K562 (cell line): ENCODE measurements around the gene ZNF853. TPM values are rescaled to one million over a fixed set of nuclear protein-coding genes. Genes with fewer than 3 reads are reported as not detected.
A peak's percentile ranks its signal among the peaks of the same experiment; 100 is the strongest.

Experiments used
- C11orf30 ChIP-seq: fragments of 450-650 bp; IDR thresholded peaks from 2 replicates; pipeline ENCODE4 v1.6.1; 2016; ENCODE audit warnings: low read depth, mild to moderate bottlenecking
- DMBX1 ChIP-seq: fragments of 250-450 bp; sonication (Bioruptor Pico); IDR thresholded peaks from 2 replicates; pipeline ENCODE4 v1.8.0; 2022; ENCODE audit warnings: inconsistent platforms, mild to moderate bottlenecking, moderate library complexity, borderline replicate concordance
- FOXK2 ChIP-seq, 2 experiments: fragments of 450-650 bp; IDR thresholded peaks in 1 of 2; conservative IDR thresholded peaks in 1 of 2; 2 replicates each; pipeline ENCODE4 v1.6.1; 2016; ENCODE audit warnings: low read depth in 2 of 2, mild to moderate bottlenecking in 1 of 2
- GTF2E2 ChIP-seq: fragments of 200-800 bp; sonication (Bioruptor generic); IDR thresholded peaks from 2 replicates; pipeline ENCODE4 v1.6.1; 2016; ENCODE audit warnings: missing genetic modification characterization, missing compliant biosample characterization
- KDM5B ChIP-seq: fragments of 200-600 bp; sonication (generic); IDR thresholded peaks from 2 replicates; pipeline ENCODE4 v1.6.1; 2012; ENCODE audit warnings: low read depth, mild to moderate bottlenecking, moderate library complexity, low read length, control low read depth, inconsistent platforms; ENCODE audit not compliant: insufficient replicate concordance
- MTA3 ChIP-seq: fragments of 450-650 bp; formaldehyde crosslinking; IDR thresholded peaks from 2 replicates; pipeline ENCODE4 v1.6.1; 2017; ENCODE audit warnings: mild to moderate bottlenecking, borderline replicate concordance
- MYC ChIP-seq, 2 experiments: fragments of 250-450 bp in 1 of 2; sonication (Bioruptor Pico) in 1 of 2; IDR thresholded peaks; 2 replicates each; pipeline versions ENCODE4 v1.5.1 to v1.6.1; 2012 to 2021; ENCODE audit warnings: low read depth in 2 of 2, borderline replicate concordance in 1 of 2, improper control_type of control experiment in 1 of 2, low read length in 1 of 2, mild to moderate bottlenecking in 1 of 2, moderate library complexity in 1 of 2
- RNF2 ChIP-seq: sonication (generic); IDR thresholded peaks from 2 replicates; pipeline ENCODE4 v1.6.1; 2016
- SAP30 ChIP-seq: fragments of 200-600 bp; sonication (generic); IDR thresholded peaks from 2 replicates; pipeline ENCODE4 v1.6.1; 2012; ENCODE audit warnings: borderline replicate concordance, low read depth, mild to moderate bottlenecking, moderate library complexity, low read length, control low read depth, inconsistent platforms; ENCODE audit not compliant: insufficient read depth, poor library complexity, severe bottlenecking
- SMAD1 ChIP-seq: fragments of 150-350 bp; IDR thresholded peaks from 2 replicates; pipeline ENCODE4 v1.6.1; 2014; ENCODE audit warnings: low read length, low read depth; ENCODE audit not compliant: partially characterized antibody
- SMC3 ChIP-seq: conservative IDR thresholded peaks from 2 replicates; pipeline ENCODE4 v1.6.1; 2011; ENCODE audit warnings: low read depth, low read length, improper control_type of control experiment; ENCODE audit not compliant: insufficient read depth
- TAF1 ChIP-seq: IDR thresholded peaks from 2 replicates; pipeline ENCODE4 v1.6.1; 2011; ENCODE audit warnings: mild to moderate bottlenecking, low read length, moderate library complexity; ENCODE audit not compliant: insufficient read depth, control insufficient read depth, severe bottlenecking; ENCODE audit errors: extremely low read depth
- ZNF384 ChIP-seq: IDR thresholded peaks from 2 replicates; pipeline ENCODE4 v1.6.1; 2012; ENCODE audit warnings: low read depth, low read length, improper control_type of control experiment
- ZNF589 ChIP-seq: fragments of 200-800 bp; sonication (Bioruptor generic); IDR thresholded peaks from 2 replicates; pipeline ENCODE4 v1.6.1; 2016; ENCODE audit warnings: low read depth, missing genetic modification characterization, missing compliant biosample characterization
- ZNF79 ChIP-seq: fragments of 250-450 bp; sonication (Bioruptor Pico); IDR thresholded peaks from 2 replicates; pipeline ENCODE4 v1.4.0; 2020; ENCODE audit warnings: low read depth, mild to moderate bottlenecking, moderate library complexity
- polyA plus RNA-seq, 8 experiments: library from polyadenylated mRNA; depleted of rRNA in 4 of 8; stranded (reverse) in 5 of 8; unstranded in 3 of 8; fragments of >200 nt; fragmentation: Nextera tagmentation in 2 of 8; fragmentation: Illumina TruSeq in 1 of 8; extraction: Ambion mirVana in 2 of 8; extraction: Trizol in 1 of 8; gene quantifications; 2 replicates each; pipeline versions ENCODE4 v1.2.1 to v1.2.3, GENCODE V29; 2011 to 2014; ENCODE audit warnings: inconsistent platforms in 1 of 8, missing spikeins in 1 of 8
- total RNA-seq, 7 experiments: library from RNA; depleted of rRNA in 6 of 7; stranded (reverse); fragments of >200 nt in 6 of 7; fragmentation: Illumina TruSeq in 2 of 7; extraction: Trizol in 2 of 7; gene quantifications; 2 replicates each; pipeline versions ENCODE4 v1.2.1 to v1.2.3, GENCODE V29; 2011 to 2021; ENCODE audit warnings: low replicate concordance in 1 of 7
- TF ChIP-seq, protein P1 (sequence below): sonication (generic); formaldehyde crosslinking; IDR thresholded peaks from 2 replicates; pipeline ENCODE4 v1.8.1; 2023; ENCODE audit warnings: mild to moderate bottlenecking, missing genetic modification reagents
- TF ChIP-seq, protein P2 (sequence below): fragments of 250-450 bp; sonication (Bioruptor Pico); IDR thresholded peaks from 2 replicates; pipeline ENCODE4 v1.6.1; 2021; ENCODE audit warnings: mild to moderate bottlenecking
- TF ChIP-seq, protein P3 (sequence below): sonication (generic); IDR thresholded peaks from 2 replicates; pipeline ENCODE4 v1.6.1; 2016
- TF ChIP-seq, protein P4 (sequence below): fragments of 200-800 bp; sonication (Bioruptor generic); IDR thresholded peaks from 2 replicates; pipeline ENCODE4 v1.6.1; 2017; ENCODE audit warnings: missing genetic modification characterization, missing compliant biosample characterization

The ZNF853 gene
- total and polyA plus RNA-seq, 9 of the 15 experiments (the other 6 are each of a cell fraction or from before 2014, with no cell fraction given) = 0.03 TPM; not detected in 8

DNA sequence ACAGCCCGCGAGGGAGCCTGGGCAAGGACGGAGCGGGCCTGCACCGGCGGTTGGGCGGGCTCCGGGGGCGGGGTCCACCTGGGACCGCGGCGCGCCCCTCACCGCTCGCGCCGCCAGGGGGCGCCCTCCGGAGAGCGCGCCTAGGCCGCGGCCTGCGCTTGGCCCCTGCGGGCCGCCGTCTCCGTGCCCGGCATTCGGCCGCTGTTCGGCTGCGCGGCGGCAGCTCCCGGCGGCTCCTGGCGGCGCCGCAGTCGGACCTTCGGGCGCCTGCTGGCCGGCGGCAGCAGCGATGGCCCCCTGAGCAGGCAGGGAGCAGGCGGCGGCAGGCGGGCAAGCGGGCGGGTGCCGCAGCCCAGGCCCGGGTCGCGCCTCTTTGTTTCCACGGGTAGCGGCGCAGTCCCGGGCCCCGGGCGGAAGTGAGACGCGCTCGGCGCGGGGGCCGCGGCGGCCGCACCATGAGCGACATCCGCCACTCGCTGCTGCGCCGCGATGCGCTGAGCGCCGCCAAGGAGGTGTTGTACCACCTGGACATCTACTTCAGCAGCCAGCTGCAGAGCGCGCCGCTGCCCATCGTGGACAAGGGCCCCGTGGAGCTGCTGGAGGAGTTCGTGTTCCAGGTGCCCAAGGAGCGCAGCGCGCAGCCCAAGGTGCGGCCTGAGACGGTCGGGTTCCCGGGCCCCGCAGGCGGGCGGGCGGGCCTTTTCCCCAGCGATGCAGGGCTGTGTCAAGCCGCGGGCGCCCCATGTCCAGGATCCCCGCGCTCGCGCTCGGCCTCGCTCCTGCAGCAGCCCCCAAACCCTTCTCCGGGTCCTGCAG is 25.4 kb upstream of the ZNF853 start, which contains the start of gene INTS15 (continued):
- 0 out of 2 replicates have a peak, but pooled peaks have one; percentile 2 for TF ChIP-seq ZNF589 (CRISPR knock-in tag)
- TF ChIP-seq, protein P1, sequence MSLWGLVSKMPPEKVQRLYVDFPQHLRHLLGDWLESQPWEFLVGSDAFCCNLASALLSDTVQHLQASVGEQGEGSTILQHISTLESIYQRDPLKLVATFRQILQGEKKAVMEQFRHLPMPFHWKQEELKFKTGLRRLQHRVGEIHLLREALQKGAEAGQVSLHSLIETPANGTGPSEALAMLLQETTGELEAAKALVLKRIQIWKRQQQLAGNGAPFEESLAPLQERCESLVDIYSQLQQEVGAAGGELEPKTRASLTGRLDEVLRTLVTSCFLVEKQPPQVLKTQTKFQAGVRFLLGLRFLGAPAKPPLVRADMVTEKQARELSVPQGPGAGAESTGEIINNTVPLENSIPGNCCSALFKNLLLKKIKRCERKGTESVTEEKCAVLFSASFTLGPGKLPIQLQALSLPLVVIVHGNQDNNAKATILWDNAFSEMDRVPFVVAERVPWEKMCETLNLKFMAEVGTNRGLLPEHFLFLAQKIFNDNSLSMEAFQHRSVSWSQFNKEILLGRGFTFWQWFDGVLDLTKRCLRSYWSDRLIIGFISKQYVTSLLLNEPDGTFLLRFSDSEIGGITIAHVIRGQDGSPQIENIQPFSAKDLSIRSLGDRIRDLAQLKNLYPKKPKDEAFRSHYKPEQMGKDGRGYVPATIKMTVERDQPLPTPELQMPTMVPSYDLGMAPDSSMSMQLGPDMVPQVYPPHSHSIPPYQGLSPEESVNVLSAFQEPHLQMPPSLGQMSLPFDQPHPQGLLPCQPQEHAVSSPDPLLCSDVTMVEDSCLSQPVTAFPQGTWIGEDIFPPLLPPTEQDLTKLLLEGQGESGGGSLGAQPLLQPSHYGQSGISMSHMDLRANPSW (CRISPR knock-in tag) = no peak
- TF ChIP-seq, protein P2, sequence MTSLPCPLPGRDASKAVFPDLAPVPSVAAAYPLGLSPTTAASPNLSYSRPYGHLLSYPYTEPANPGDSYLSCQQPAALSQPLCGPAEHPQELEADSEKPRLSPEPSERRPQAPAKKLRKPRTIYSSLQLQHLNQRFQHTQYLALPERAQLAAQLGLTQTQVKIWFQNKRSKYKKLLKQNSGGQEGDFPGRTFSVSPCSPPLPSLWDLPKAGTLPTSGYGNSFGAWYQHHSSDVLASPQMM (CRISPR knock-in tag) = no peak
- TF ChIP-seq MTA3 = peak; percentile 98; the same call in 1 of the 2 replicates
- TF ChIP-seq FOXK2 (conservative IDR thresholded peaks at IDR 0.05 in 1 of 2, IDR thresholded peaks at IDR 0.05 in 1 of 2; ENCODE audit: low read depth in 2 of 2) = no peak
- TF ChIP-seq, protein P3, sequence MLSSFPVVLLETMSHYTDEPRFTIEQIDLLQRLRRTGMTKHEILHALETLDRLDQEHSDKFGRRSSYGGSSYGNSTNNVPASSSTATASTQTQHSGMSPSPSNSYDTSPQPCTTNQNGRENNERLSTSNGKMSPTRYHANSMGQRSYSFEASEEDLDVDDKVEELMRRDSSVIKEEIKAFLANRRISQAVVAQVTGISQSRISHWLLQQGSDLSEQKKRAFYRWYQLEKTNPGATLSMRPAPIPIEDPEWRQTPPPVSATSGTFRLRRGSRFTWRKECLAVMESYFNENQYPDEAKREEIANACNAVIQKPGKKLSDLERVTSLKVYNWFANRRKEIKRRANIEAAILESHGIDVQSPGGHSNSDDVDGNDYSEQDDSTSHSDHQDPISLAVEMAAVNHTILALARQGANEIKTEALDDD = no peak
- TF ChIP-seq ZNF79 (CRISPR knock-in tag) = no peak
- peak; percentile 87 for TF ChIP-seq KDM5B
- TF ChIP-seq GTF2E2 (tag) = peak; percentile 88
- TF ChIP-seq MYC (IDR thresholded peaks at IDR 0.05; ENCODE audit: low read depth, low read length) = peak; percentile 59
- TF ChIP-seq MYC (CRISPR knock-in tag; IDR thresholded peaks at IDR 0.05; ENCODE audit: borderline replicate concordance, low read depth) = no peak
- peak; percentile 73 for TF ChIP-seq SMC3
- peak; percentile 95 for TF ChIP-seq TAF1
- TF ChIP-seq SMAD1 = peak; percentile 17
- TF ChIP-seq RNF2 = no peak
- TF ChIP-seq DMBX1 (CRISPR knock-in tag) = peak; percentile 29; the same call in 1 of the 2 replicates
- no peak for TF ChIP-seq C11orf30
- TF ChIP-seq SAP30 = peak; percentile 74
- TF ChIP-seq, protein P4, sequence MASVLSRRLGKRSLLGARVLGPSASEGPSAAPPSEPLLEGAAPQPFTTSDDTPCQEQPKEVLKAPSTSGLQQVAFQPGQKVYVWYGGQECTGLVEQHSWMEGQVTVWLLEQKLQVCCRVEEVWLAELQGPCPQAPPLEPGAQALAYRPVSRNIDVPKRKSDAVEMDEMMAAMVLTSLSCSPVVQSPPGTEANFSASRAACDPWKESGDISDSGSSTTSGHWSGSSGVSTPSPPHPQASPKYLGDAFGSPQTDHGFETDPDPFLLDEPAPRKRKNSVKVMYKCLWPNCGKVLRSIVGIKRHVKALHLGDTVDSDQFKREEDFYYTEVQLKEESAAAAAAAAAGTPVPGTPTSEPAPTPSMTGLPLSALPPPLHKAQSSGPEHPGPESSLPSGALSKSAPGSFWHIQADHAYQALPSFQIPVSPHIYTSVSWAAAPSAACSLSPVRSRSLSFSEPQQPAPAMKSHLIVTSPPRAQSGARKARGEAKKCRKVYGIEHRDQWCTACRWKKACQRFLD (CRISPR knock-in tag) = peak; percentile 70; the same call in 1 of the 2 replicates
- TF ChIP-seq ZNF384 = 0 out of 2 replicates have a peak, but pooled peaks have one; percentile 33
